ENCODE measurements around the gene PSMC5. TPM values are rescaled to one million over a fixed set of nuclear protein-coding genes. Genes with fewer than 3 reads are reported as not detected.
"Not testable (repeated sequence)": the region's sequence is repeated elsewhere in the genome, so short reads cannot be mapped to it uniquely, and the experiment has no call there.

The PSMC5 gene
- total and polyA plus RNA-seq, 8 donors, result 36.5 to 154 (median 55.1) TPM

DNA sequence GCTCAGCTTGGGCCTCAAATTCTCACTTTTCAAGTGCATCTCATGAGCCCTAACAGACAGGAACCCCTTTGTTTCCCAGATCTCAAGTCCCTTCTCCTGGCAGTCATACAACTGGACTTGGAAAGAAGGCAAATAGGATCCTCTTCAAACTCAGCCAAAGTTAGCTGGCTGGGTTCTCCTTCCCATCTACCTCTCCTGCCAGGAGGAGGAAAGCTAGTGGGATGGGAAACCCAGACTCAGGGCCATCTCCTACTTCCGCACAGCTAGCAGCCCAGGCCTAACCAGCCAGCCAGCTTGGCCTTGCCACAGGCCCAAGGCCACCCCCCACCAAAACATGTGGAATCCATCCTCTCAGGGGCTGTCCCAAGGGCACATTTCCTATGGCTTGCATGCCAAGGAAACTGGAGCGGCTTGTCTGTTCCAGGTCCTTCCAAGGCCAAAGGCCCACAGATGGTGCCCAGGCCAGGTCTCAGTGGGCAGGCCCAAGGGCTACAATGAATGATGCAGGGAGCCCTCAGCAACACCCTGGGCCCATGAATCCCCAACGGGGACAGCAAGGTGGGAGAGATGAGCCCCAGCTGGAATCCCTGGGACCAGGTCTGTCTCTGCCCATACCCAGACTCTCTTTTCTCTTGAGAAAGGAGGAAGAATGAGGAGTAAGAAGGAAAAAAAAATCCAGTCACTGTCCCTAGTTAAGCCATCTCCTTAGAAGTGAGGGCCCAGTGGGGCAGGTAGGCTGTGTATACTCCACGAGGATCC is 13.5 kb downstream of the PSMC5 start:
- peak in 2 of 6 donors; percentile 29 to 42 for DNase-seq
- Histone ChIP-seq H3K9me3 (no peaks in the 10 kb centered on the region), H3K4me1 (peaks cover 36 to 47% (median 43%) of the 10 kb centered on the region in 3 donors), H3K27me3 (no peaks in the 10 kb centered on the region), H3K36me3 (peaks cover 0 to 5% (median 4%) of the 10 kb centered on the region in 3 donors), H3K27ac (peak overlapping the region; percentile 70 to 91 (median 86)), H3K4me3 (peak overlapping the region; percentile 80 to 94 (median 86))
- intact Hi-C loops (cut with DNase I), result no loop called here
- FAIRE-seq, result no peak
- ATAC-seq, result no peak
- WGBS, 2 donors, result 31 to 34% methylated on average over 4 of the region's 4 CpGs
- TF ChIP-seq, protein P1, sequence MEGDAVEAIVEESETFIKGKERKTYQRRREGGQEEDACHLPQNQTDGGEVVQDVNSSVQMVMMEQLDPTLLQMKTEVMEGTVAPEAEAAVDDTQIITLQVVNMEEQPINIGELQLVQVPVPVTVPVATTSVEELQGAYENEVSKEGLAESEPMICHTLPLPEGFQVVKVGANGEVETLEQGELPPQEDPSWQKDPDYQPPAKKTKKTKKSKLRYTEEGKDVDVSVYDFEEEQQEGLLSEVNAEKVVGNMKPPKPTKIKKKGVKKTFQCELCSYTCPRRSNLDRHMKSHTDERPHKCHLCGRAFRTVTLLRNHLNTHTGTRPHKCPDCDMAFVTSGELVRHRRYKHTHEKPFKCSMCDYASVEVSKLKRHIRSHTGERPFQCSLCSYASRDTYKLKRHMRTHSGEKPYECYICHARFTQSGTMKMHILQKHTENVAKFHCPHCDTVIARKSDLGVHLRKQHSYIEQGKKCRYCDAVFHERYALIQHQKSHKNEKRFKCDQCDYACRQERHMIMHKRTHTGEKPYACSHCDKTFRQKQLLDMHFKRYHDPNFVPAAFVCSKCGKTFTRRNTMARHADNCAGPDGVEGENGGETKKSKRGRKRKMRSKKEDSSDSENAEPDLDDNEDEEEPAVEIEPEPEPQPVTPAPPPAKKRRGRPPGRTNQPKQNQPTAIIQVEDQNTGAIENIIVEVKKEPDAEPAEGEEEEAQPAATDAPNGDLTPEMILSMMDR (IDR thresholded peaks at IDR 0.05), result no peak

DNA sequence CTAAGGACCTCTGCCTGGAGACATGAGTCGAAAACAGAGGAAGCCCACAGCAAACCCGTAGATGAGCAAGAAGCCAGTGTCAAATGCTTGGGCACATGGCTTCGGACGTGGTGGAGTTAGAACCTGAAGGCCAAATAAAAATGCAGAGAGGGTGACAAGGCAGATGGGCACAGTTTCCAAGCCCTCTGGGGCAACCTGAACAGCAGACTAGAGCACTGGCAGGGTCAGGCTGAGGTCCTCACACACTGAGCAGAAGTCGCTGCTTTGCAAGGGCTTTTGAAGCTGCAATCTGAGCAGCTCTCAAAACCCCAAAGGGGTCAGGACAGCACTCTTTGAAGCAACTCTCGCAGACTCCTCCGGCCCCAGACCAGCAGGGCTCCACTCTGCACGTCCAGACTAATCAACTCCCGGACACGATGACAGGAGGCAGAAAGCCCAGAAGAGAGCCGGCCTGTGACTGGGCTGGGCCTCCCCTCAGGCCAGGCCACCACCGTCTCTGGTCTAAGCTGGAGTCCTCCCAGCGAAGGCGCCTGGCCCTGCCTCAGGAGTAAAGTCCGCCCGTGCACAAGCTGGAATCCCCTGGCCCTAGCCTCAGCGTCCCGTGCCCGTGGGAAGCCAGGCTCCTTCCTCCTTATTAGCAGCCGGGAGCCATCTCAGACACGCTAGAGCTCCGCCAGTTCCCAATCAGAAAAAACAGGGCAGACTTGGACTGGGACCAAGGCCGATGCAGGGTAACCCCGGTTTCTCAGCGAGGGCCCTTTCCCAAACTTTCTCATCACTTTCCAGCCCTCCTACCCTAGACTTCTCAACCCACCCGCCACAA is 14.3 kb downstream of the PSMC5 start:
- WGBS, 2 donors, result 2 to 3% methylated on average over 26 of the region's 26 CpGs
- intact Hi-C loops (cut with DNase I), result no loop called here
- no peaks in the 10 kb centered on the region for H3K9me3 ChIP-seq
- H3K4me3 ChIP-seq, result peak overlapping the region; percentile 80 to 94 (median 86)
- FAIRE-seq (no peak), DNase-seq (peak; percentile 58 to 87 (median 71)), ATAC-seq (peak in 3 of 4 donors; percentile 5 to 7 (median 6))
- no peaks in the 10 kb centered on the region for H3K36me3 ChIP-seq
- peak overlapping the region; percentile 70 to 91 (median 86) for H3K27ac ChIP-seq
- TF ChIP-seq, protein P1 (IDR thresholded peaks at IDR 0.05), result no peak
- peaks cover 36 to 47% (median 43%) of the 10 kb centered on the region in 3 donors for H3K4me1 ChIP-seq
- H3K27me3 ChIP-seq, result no peaks in the 10 kb centered on the region

DNA sequence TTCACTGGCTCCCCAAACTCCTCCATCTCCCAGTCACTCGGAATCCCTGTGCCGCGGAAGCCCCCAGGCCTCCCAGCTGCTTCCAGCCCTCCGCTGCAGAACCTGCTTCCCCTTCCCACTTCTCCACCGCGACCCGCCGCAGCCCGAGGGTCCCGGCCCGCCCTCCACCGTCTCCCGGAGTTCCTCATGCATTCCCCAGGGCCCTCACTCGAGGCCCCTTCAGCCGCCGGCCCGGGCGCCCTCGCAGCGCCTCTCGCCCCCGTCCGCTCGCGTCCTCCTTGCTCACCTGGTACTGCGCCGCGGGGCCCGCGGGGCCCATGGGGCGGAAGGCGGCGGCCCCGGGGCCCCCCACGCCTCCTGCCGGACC is 14.9 kb downstream of the PSMC5 start:
- TF ChIP-seq, protein P1 (IDR thresholded peaks at IDR 0.05), result no peak
- peak in 3 of 4 donors; percentile 1 to 20 (median 3) for ATAC-seq
- 0 to 1% methylated on average over 26 to 36 of the region's 36 CpGs for WGBS, 2 donors
- FAIRE-seq, result no peak
- Histone ChIP-seq H3K4me1 (peaks cover 36 to 47% (median 43%) of the 10 kb centered on the region in 3 donors), H3K4me3 (peak overlapping the region; percentile 80 to 94 (median 86)), H3K27me3 (no peaks in the 10 kb centered on the region), H3K9me3 (no peaks in the 10 kb centered on the region), H3K36me3 (no peaks in the 10 kb centered on the region), H3K27ac (peak overlapping the region; percentile 70 to 91 (median 86))
- DNase-seq, result peak in 5 of 6 donors; percentile 49 to 89 (median 73)
- intact Hi-C loops (cut with DNase I), result no loop called here

DNA sequence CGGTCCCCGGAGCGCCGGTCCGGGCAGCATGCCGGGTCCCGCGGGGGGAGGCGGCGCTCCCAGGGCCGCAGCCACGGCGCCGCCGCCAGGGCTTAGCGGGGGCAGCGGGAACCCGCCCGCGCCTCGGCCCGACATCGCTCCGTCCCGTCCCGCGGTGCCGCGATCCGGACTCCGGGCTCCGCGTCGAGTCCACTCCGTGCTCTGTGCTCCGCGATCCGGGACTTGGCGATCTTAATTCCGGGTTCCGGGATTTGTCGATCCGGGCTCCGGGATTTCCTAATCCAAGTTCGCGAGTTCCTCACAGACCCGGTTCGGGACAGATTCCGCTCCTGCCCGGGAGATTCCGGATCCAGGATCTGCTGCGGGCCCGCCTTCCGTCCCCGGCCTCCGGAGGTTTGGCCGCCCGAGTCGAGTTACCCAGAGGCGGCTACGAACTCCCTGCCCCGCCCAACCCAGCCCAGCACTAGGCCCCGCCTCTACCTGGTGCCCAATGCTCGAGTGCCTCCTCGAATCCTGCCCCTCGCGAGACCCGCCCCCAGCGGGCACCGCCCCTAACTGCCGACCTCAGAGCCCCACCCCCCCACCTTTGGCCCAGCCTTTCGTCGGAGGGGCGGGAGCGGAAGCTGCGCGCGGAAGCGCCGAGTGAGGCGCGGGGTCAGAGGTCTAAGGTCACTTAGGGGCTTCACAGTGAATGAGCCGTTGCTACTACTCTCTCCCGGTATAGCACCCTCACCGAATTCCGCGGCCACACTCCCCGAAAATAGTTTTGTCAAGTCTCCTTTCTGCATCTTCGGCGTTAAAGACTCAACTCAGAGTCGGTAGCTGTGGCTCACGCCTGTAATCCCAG is 15.5 kb downstream of the PSMC5 start, which contains the start of gene SMARCD2:
TSS of gene SMARCD2 (minus strand) at position 146 of the 847 bp plus-strand sequence. CDS start at position 135, 11 bp downstream.
- Histone ChIP-seq H3K27me3 (no peaks in the 10 kb centered on the region), H3K4me3 (peak within 1 kb of the TSS; percentile 80 to 94 (median 86)), H3K36me3 (no peaks in the 10 kb centered on the region), H3K27ac (peak within 1 kb of the TSS; percentile 70 to 91 (median 86)), H3K4me1 (peaks cover 32 to 42% (median 37%) of the 10 kb centered on the region in 3 donors), H3K9me3 (no peaks in the 10 kb centered on the region)
- intact Hi-C loops (cut with DNase I), result no loop called here
- WGBS, 2 donors, result 0 to 1% methylated on average over 77 to 92 of the region's 92 CpGs
- TF ChIP-seq, protein P1 (IDR thresholded peaks at IDR 0.05), result no peak
- FAIRE-seq, result no peak
- ATAC-seq, result peak; percentile 81 to 91 (median 82)
- peak; percentile 98 to 100 (median 99) for DNase-seq

DNA sequence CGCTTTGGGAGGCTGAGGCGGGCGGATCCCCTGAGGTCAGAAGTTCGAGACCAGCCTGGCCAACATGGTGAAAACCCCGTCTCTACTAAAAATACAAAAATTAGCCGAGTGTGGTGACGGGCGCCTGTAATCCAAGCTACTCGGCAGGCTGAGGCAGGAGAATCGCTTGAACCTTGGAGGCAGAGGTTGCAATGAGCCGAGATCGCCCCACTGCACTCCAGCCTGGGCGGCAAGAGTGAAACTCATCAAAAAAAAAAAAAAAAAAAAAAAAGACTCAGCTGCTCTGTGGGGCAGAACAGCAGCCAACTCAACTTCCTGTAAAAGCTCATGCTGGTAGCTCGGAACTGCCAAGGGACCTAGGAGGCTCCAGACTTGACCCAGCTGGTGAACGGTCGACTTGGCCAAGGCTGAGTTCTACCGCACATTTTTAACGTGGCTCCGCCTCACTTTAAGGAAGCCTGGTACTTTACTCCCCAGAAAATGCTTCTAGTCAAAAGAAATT is 16.2 kb downstream of the PSMC5 start:
- ATAC-seq; intact Hi-C loops (cut with DNase I); H3K27me3 ChIP-seq; H3K9me3 ChIP-seq; FAIRE-seq; H3K36me3 ChIP-seq: not testable (repeated sequence)
- H3K4me3 ChIP-seq, result peak overlapping the region; percentile 29 to 94 (median 62)
- H3K4me1 ChIP-seq, result peaks cover 25 to 36% (median 30%) of the 10 kb centered on the region in 3 donors
- peak in 3 of 6 donors; percentile 40 to 53 (median 53) for DNase-seq
- WGBS, 2 donors, result 10% methylated on average over 19 of the region's 19 CpGs
- peak overlapping the region; percentile 70 to 91 (median 86) for H3K27ac ChIP-seq
